Neuron (in vitro differentiated cells): ENCODE measurements around the gene GRM8.

Experiments used
- H2AFZ ChIP-seq: one replicate; pipeline ENCODE4 v1.6.1; 2013; ENCODE audit warnings: low read depth, mild to moderate bottlenecking, inconsistent platforms, low read length, moderate library complexity
- H3K27me3 ChIP-seq: one replicate; pipeline ENCODE4 v1.6.1; 2013; ENCODE audit warnings: low read length; ENCODE audit not compliant: insufficient read depth
- H3K36me3 ChIP-seq: one replicate; pipeline ENCODE4 v1.6.1; 2013; ENCODE audit warnings: low read length; ENCODE audit not compliant: insufficient read depth
- H3K4me1 ChIP-seq: one replicate; pipeline ENCODE4 v1.6.1; 2013; ENCODE audit warnings: low read length; ENCODE audit not compliant: insufficient read depth
- H3K4me3 ChIP-seq: 2 replicates; pipeline ENCODE4 v1.5.1; 2013; ENCODE audit warnings: mild to moderate bottlenecking, low read length, moderate library complexity
- H3K9me3 ChIP-seq: one replicate; pipeline ENCODE4 v1.6.1; 2013; ENCODE audit warnings: low read length

GRM8 gene

GRCh38 chr7:126727930-126728391, 524.8 kb downstream of the GRM8 start:
- no peaks in the 10 kb centered on the region for H3K27me3 ChIP-seq
- no peak overlapping the region for H2AFZ ChIP-seq
- no peaks in the 10 kb centered on the region for H3K9me3 ChIP-seq

DNA sequence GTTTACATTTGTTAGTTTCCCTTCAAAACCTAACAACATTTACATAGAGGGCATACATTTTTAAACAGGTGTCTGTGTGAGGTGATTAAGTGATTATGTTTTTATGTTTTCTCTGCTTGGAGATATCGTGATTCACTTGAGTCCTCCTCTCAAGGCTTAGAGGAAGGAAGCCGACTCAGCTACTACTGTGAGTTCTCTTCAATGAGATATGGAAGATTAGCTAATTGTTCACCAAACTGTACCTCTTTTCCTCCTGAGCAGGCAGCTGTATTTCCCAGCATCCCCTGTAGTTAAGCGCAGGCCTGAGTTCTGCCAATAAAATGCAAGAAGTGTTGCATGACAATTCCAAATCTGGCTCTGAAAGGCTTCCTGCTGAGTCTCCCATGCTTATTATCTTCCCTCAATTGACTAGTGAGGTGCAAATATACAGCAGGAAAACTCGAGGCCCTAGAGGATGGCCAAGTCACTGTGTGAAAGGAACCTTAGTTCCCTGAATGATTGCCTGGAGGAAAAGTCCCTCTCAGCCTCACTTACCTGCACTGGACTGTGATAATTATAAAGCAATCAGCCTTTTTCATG, 528.7 kb downstream of the GRM8 start:
- Histone ChIP-seq H3K4me3 (no peak overlapping the region), H3K9me3 (no peaks in the 10 kb centered on the region), H3K4me1 (peaks cover 3% of the 10 kb centered on the region)

More at GRCh38 chr7:126727930-126728391, 524.8 kb downstream of the GRM8 start:
- no peak overlapping the region for H3K4me3 ChIP-seq
- H3K4me1 ChIP-seq: peaks cover 3% of the 10 kb centered on the region
- no peaks in the 10 kb centered on the region for H3K36me3 ChIP-seq

GRCh38 chr7:126720232-126720631, 532.5 kb downstream of the GRM8 start:
- no peaks in the 10 kb centered on the region for H3K4me1 ChIP-seq
- no peak overlapping the region for H3K4me3 ChIP-seq
- H3K36me3 ChIP-seq: no peaks in the 10 kb centered on the region
- no peaks in the 10 kb centered on the region for H3K9me3 ChIP-seq
- no peaks in the 10 kb centered on the region for H3K27me3 ChIP-seq
- no peak overlapping the region for H2AFZ ChIP-seq

More for the DNA sequence above, 528.7 kb downstream of the GRM8 start:
- H3K27me3 ChIP-seq: no peaks in the 10 kb centered on the region
- H2AFZ ChIP-seq: no peak overlapping the region
- H3K36me3 ChIP-seq: no peaks in the 10 kb centered on the region

DNA sequence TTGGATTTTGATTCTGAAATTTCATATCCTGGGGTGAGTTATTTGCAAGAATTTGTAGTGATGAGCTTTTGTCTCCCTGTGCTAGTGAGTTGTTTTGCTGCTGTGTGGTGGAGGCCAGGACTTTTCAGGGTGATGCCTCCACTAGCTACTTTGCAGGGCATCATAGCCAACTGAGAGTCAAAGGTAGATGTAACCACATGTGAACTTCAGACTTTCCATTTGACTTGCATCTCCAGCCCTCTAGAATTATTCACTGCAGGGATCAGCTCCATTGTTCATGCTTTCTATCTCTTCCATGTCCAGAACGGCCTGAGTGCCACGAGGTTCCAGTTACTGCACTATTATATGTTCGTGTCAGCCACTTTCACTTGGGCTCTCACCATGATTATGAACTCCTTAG, 534.3 kb downstream of the GRM8 start:
- Histone ChIP-seq H3K4me1 (no peaks in the 10 kb centered on the region), H3K27me3 (no peaks in the 10 kb centered on the region), H3K4me3 (no peak overlapping the region), H2AFZ (no peak overlapping the region), H3K36me3 (no peaks in the 10 kb centered on the region), H3K9me3 (no peaks in the 10 kb centered on the region)

DNA sequence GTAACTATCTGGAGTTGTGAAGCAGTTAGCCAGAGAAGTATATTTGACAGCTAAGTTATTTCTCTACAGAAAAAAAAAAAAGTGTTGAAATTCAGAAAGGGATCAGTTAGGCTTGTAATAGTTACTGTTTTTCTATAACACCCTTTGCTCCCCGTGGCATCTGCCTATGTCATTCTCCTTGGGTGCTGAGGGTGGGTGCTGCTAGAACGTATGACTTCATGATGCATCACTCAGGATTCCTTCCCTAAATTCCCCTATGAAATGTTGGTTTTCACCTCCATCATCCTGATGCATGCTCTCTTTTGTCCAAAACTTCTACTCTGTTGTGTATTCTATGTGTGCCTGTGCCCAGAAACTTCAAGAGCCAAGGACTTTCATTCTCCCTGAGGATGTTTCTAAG, 536.4 kb downstream of the GRM8 start:
- H3K4me1 ChIP-seq: no peaks in the 10 kb centered on the region
- no peaks in the 10 kb centered on the region for H3K27me3 ChIP-seq
- no peaks in the 10 kb centered on the region for H3K9me3 ChIP-seq
- H3K36me3 ChIP-seq: no peaks in the 10 kb centered on the region
- no peak overlapping the region for H2AFZ ChIP-seq
- H3K4me3 ChIP-seq: no peak overlapping the region

- H3K4me1 ChIP-seq: no peaks in the 10 kb centered on the region
- no peak overlapping the region for H2AFZ ChIP-seq
- no peaks in the 10 kb centered on the region for H3K36me3 ChIP-seq
- H3K9me3 ChIP-seq: no peaks in the 10 kb centered on the region
- H3K27me3 ChIP-seq: no peaks in the 10 kb centered on the region
- no peak overlapping the region for H3K4me3 ChIP-seq
Observed at GRCh38 chr7:126715076-126715475, 537.7 kb downstream of the GRM8 start.

- no peak overlapping the region for H3K4me3 ChIP-seq
- H3K36me3 ChIP-seq: no peaks in the 10 kb centered on the region
- no peaks in the 10 kb centered on the region for H3K27me3 ChIP-seq
- peaks cover 4% of the 10 kb centered on the region for H3K4me1 ChIP-seq
- H3K9me3 ChIP-seq: no peaks in the 10 kb centered on the region
- H2AFZ ChIP-seq: no peak overlapping the region
Observed at GRCh38 chr7:126702242-126703016, 550.3 kb downstream of the GRM8 start.

- Histone ChIP-seq H3K9me3 (no peaks in the 10 kb centered on the region), H3K36me3 (no peaks in the 10 kb centered on the region), H3K4me1 (peaks cover 4% of the 10 kb centered on the region), H3K4me3 (no peak overlapping the region), H2AFZ (peak overlapping the region; percentile 1), H3K27me3 (no peaks in the 10 kb centered on the region)
Observed at GRCh38 chr7:126700807-126701604, 551.7 kb downstream of the GRM8 start.

- H3K4me1 ChIP-seq: peaks cover 4% of the 10 kb centered on the region
- no peak overlapping the region for H2AFZ ChIP-seq
Observed at GRCh38 chr7:126699707-126700106, 553.0 kb downstream of the GRM8 start.

GRCh38 chr7:126698909-126699308, 553.8 kb downstream of the GRM8 start:
- H3K4me1 ChIP-seq: peaks cover 4% of the 10 kb centered on the region
- no peak overlapping the region for H2AFZ ChIP-seq
- no peaks in the 10 kb centered on the region for H3K36me3 ChIP-seq

More at GRCh38 chr7:126699707-126700106, 553.0 kb downstream of the GRM8 start:
- no peaks in the 10 kb centered on the region for H3K36me3 ChIP-seq
- H3K9me3 ChIP-seq: no peaks in the 10 kb centered on the region
- H3K4me3 ChIP-seq: no peak overlapping the region
- no peaks in the 10 kb centered on the region for H3K27me3 ChIP-seq

GRCh38 chr7:126698446-126698845, 554.3 kb downstream of the GRM8 start:
- Histone ChIP-seq H2AFZ (no peak overlapping the region), H3K27me3 (no peaks in the 10 kb centered on the region), H3K4me3 (no peak overlapping the region), H3K4me1 (peaks cover 4% of the 10 kb centered on the region), H3K36me3 (no peaks in the 10 kb centered on the region), H3K9me3 (no peaks in the 10 kb centered on the region)

More at GRCh38 chr7:126698909-126699308, 553.8 kb downstream of the GRM8 start:
- H3K9me3 ChIP-seq: no peaks in the 10 kb centered on the region
- no peaks in the 10 kb centered on the region for H3K27me3 ChIP-seq
- no peak overlapping the region for H3K4me3 ChIP-seq

GRCh38 chr7:126696256-126697038, 556.3 kb downstream of the GRM8 start:
- Histone ChIP-seq H3K4me1 (peaks cover 2% of the 10 kb centered on the region), H2AFZ (no peak overlapping the region), H3K9me3 (no peaks in the 10 kb centered on the region), H3K27me3 (no peaks in the 10 kb centered on the region), H3K4me3 (no peak overlapping the region), H3K36me3 (no peaks in the 10 kb centered on the region)
